Calu3 (cell line): ENCODE results near the gene TUBA3D. TPM values are rescaled to one million over a fixed set of nuclear protein-coding genes. Genes with fewer than 3 reads are reported as not detected.
"Not testable (repeated sequence)": the region's sequence is repeated elsewhere in the genome, so short reads cannot be mapped to it uniquely, and the experiment has no call there.

Experiments
- BruUV-seq: library from RNA; stranded (reverse); fragments of 400-500 nt; replicated peaks from 2 replicates; lab custom pipeline; 2021; lab: Mats Ljungman, UMichigan
- CTCF ChIA-PET: fragments of 300-600 bp; sonication (Branson Sonifier 250); formaldehyde crosslinking; loops from one replicate; lab custom pipeline; 2022; ENCODE audit warnings: antibody characterized with exemption; lab: Charles Lee
- DNase-seq: peaks from one replicate; pipeline ENCODE4 v3.0.0; 2022
- H3K27ac Mint-ChIP-seq: one replicate; pipeline ENCODE4 v1.8.0; 2022; ENCODE audit warnings: mixed read lengths; ENCODE audit not compliant: unreplicated experiment
- H3K27me3 Mint-ChIP-seq: one replicate; pipeline ENCODE4 v1.8.0; 2022; ENCODE audit warnings: mixed read lengths; ENCODE audit not compliant: unreplicated experiment
- H3K36me3 Mint-ChIP-seq: one replicate; pipeline ENCODE4 v1.8.0; 2022; ENCODE audit warnings: mild to moderate bottlenecking, moderate library complexity, mixed read lengths; ENCODE audit not compliant: insufficient read depth, unreplicated experiment
- H3K4me1 Mint-ChIP-seq: one replicate; pipeline ENCODE4 v1.8.0; 2022; ENCODE audit warnings: mild to moderate bottlenecking, low read depth, mixed read lengths; ENCODE audit not compliant: unreplicated experiment
- H3K4me3 Mint-ChIP-seq: one replicate; pipeline ENCODE4 v1.8.0; 2022; ENCODE audit warnings: mild to moderate bottlenecking, low read depth, moderate library complexity, mixed read lengths; ENCODE audit not compliant: unreplicated experiment
- H3K9me3 Mint-ChIP-seq: one replicate; pipeline ENCODE4 v1.8.0; 2022; ENCODE audit warnings: low read depth, mixed read lengths; ENCODE audit not compliant: unreplicated experiment
- intact Hi-C: fragments of 100-400 bp; cut with micrococcal nuclease; formaldehyde crosslinking; loops from one replicate; pipeline ENCODE4 v1.10.0; 2022; ENCODE audit not compliant: unreplicated experiment
- total RNA-seq: library from RNA; stranded (reverse); gene quantifications from 2 replicates; pipeline ENCODE4 v1.2.3, GENCODE V29; 2022

Gene TUBA3D
- total RNA-seq, 1 experiment from 2014 or later, result not detected

DNA sequence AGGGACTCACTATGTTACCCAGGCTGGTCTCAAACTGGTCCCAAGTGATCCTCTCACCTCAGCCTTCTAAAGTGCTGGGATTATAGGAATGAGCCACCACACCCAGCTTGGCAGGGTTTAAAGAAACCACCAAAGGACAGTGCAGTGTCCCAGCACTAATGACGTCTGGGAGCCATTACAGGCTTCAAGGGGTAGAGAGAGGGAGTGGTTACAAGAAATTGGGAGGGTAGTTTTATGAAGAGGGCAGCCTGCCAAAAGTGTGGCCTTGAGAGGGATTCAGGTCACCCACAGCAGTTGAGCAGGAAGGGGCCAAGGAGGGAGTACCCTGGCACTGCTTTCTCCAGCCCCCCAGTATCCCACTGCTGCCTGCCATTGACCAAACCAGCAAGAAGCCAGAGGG lies 1.3 kb downstream of the TUBA3D start:
- intact Hi-C loops, H3K36me3 Mint-ChIP-seq, BruUV-seq, H3K4me3 Mint-ChIP-seq, DNase-seq, CTCF ChIA-PET, H3K27me3 Mint-ChIP-seq, H3K27ac Mint-ChIP-seq, H3K4me1 Mint-ChIP-seq, H3K9me3 Mint-ChIP-seq: not testable (repeated sequence)

DNA sequence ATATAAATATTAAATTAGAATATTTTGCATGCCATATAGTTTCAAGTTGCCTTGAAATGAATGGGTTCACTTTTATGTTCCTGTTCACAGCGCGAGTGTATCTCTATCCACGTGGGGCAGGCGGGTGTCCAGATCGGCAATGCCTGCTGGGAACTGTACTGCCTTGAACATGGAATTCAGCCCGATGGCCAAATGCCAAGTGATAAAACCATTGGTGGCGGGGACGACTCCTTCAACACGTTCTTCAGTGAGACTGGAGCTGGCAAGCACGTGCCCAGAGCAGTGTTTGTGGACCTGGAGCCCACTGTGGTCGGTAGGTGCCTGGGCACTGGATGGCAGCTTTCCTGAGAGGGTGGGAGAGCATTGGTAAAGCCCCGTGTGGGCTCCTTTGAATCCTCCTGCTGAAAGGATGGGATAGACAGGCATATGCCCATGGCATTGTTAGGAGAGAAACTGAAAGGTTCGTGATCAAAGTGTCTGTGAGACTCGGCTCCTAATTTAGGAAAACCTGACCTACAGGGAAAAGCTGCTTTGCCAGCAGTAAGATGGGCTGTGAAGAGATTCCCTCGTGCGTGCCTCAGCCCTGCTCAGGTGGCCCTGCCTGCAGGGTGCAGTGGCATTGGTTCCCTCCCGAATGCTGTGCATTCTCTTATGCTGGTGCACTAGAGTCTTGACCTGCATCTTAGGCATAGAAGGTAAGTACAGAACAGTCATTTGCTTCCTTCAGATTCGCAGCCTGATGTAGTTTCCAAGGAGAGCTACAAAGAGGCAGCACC lies 2.3 kb downstream of the TUBA3D start:
- H3K4me3 Mint-ChIP-seq, H3K4me1 Mint-ChIP-seq, H3K27me3 Mint-ChIP-seq, H3K9me3 Mint-ChIP-seq, intact Hi-C loops, DNase-seq, H3K27ac Mint-ChIP-seq, CTCF ChIA-PET, H3K36me3 Mint-ChIP-seq, BruUV-seq: not testable (repeated sequence)

DNA sequence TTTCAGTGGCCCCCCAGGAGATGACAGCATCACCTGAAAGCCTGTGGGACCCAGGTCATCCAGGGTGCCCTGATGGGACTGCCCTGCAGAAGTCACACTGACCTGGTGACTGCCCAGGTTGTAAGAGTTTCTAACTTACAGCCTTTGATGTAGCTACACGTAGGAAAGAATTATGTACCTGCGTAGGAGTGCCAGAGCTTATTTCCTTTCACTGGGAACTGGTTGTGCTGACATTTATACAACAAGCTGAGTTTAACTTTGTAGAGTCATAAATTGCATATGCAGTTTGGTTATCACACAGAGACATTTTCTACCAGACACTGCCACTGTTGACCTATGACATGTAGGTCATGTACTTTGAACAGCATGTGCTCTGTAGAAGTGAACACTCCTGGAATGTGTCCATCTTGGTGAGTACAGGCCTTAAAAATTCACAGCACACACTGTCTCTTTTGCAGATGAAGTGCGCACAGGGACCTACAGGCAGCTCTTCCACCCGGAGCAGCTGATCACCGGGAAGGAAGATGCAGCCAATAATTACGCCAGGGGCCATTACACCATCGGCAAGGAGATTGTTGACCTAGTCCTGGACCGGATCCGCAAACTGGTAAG lies 3.0 kb downstream of the TUBA3D start:
- H3K4me3 Mint-ChIP-seq, intact Hi-C loops, CTCF ChIA-PET, BruUV-seq, H3K9me3 Mint-ChIP-seq, H3K4me1 Mint-ChIP-seq, H3K27ac Mint-ChIP-seq, DNase-seq, H3K27me3 Mint-ChIP-seq, H3K36me3 Mint-ChIP-seq: not testable (repeated sequence)

DNA sequence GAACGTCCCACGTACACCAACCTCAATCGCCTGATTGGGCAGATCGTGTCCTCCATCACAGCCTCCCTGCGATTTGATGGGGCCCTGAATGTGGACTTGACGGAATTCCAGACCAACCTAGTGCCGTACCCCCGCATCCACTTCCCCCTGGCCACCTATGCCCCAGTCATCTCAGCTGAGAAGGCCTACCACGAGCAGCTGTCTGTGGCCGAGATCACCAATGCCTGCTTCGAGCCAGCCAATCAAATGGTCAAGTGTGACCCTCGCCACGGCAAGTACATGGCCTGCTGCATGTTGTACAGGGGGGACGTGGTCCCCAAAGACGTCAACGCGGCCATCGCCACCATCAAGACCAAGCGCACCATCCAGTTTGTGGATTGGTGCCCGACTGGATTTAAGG lies 4.4 kb downstream of the TUBA3D start:
- DNase-seq, CTCF ChIA-PET, BruUV-seq, intact Hi-C loops, H3K27ac Mint-ChIP-seq, H3K4me3 Mint-ChIP-seq, H3K4me1 Mint-ChIP-seq, H3K36me3 Mint-ChIP-seq, H3K9me3 Mint-ChIP-seq, H3K27me3 Mint-ChIP-seq: not testable (repeated sequence)

DNA sequence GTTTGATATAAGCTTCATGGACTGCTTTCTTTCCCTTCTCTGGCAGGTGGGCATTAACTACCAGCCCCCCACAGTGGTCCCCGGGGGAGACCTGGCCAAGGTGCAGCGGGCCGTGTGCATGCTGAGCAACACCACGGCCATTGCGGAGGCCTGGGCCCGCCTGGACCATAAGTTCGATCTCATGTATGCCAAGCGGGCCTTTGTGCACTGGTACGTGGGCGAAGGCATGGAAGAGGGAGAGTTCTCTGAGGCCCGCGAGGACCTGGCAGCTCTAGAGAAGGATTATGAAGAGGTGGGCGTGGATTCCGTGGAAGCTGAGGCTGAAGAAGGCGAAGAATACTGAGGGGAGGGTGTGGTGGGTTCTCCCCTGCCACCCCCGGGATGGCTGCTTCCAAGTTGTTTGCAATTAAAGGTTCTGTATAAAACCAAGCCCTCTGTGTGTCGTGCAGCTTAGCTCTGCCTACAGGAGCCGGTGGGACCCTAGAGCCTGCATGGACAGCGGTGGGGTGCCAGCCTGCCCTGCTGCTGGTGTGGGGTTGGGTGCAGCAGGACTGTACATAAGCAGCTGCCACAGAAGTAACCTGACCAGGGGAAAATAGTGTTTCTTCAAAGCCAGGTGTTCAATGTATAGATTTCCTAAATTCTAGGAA lies 6.7 kb downstream of the TUBA3D start:
- H3K27ac Mint-ChIP-seq, H3K9me3 Mint-ChIP-seq, H3K36me3 Mint-ChIP-seq, BruUV-seq, CTCF ChIA-PET, H3K4me3 Mint-ChIP-seq, DNase-seq, H3K4me1 Mint-ChIP-seq, intact Hi-C loops, H3K27me3 Mint-ChIP-seq: not testable (repeated sequence)

DNA sequence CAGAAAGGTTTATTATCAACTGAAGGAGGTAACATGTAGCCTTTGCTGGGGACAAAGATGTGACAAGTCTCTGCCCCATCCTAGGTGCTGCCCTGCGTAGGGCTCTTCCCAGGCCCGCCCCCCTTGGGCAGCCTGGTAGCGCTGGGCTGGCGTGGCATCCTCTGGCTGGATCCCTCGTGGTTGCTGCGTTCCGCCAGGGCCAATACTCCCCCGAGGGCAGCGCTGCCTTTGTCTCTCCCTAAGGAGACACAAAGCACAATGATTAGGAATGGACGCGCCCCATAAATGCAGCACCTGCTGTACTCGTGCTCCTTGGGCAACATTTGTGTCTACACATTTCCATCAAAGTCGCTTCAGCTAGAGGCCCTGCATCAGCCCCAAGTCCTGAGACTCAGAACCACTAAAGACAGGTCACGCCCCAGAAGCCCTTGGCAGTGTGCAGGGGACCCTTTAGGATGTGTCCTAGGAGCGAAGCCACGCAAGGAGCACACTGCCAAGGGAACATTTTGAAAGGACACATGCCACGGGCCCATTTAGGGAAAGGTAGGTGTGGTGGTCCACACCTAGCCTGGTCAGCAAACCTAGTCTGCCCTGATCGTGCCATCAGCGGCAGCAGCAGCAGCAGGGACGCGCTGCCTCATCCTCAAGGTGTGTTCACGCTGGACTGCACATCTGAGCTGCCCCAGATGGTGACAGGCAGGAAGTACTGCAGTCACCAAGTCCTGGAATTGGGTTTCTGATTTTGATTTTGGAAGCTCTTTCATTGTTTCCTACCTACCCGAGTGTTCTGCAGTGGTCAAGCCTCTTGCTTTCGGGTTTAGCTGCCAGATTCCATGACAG lies 8.3 kb downstream of the TUBA3D start:
- H3K4me1 Mint-ChIP-seq, H3K4me3 Mint-ChIP-seq, H3K27me3 Mint-ChIP-seq, H3K9me3 Mint-ChIP-seq, BruUV-seq, DNase-seq, H3K36me3 Mint-ChIP-seq, H3K27ac Mint-ChIP-seq, CTCF ChIA-PET, intact Hi-C loops: not testable (repeated sequence)

DNA sequence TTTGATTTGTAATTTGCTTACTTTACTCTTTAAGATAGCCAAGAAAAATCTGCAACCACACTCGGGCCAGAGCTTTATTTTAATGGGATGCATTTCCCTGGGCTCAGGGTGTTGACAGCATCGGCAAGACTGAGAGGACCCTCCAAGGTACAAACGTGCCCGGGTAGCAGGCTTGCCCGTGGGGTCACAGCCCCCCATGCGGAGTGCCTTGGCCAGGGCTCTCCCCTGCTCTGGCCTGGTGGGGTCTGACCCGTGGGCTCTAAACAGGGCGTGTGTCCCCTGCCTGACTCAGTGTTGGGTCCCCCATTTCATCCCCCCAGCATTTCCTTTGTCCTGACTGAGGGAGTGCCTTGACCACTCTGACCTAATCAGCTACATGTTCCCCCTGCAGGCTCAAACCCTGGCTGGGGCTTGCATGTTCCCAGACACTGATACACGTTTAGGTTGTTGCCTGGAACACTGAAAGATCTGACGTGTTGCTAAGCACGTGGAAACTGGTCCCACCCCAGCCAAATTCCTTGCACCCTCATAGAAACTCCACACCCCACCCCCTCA lies 9.1 kb downstream of the TUBA3D start:
- H3K27me3 Mint-ChIP-seq, CTCF ChIA-PET, DNase-seq, intact Hi-C loops, H3K9me3 Mint-ChIP-seq, H3K36me3 Mint-ChIP-seq, BruUV-seq, H3K4me3 Mint-ChIP-seq, H3K27ac Mint-ChIP-seq, H3K4me1 Mint-ChIP-seq: not testable (repeated sequence)

DNA sequence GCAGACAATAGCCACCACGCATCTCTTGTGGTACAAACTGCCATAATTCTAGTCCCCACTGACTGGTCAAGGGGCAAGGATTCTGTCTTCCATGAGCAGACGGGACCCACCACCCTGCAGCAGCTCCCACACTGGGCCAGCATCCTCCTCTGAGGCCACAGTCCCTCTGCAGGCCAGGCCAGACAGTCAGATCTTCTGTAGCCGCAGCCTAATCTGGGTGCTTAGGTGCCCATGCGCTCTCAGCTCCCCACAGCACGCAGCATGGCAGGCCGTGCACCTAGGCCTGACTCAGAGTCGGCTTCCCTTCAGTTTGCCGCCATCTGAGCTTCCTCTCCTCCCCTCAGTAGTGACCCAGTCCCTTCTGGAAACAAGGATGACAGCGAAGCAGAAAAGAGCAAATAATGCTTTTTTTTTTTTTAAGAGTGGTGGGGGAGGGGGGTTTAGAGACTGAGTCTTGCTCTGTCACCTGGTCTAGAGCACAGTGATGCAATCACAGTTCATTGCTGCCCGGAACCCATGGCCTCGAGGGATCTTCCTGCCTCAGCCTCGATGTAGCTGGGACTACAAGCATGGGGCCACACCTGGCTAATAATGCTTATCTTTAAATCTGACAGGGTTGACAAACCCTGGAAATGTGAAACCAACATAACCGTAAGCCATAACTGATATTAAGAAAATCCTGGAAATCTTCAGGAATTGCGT lies 10.4 kb downstream of the TUBA3D start:
- BruUV-seq, H3K4me3 Mint-ChIP-seq, H3K9me3 Mint-ChIP-seq, intact Hi-C loops, H3K27ac Mint-ChIP-seq, CTCF ChIA-PET, H3K27me3 Mint-ChIP-seq, DNase-seq: not testable (repeated sequence)
- H3K4me1 Mint-ChIP-seq, result peaks cover 11% of the 10 kb centered on the region
- peaks cover 21% of the 10 kb centered on the region for H3K36me3 Mint-ChIP-seq
